ENCODE measurements around the gene UBR2. TPM values are rescaled to one million over a fixed set of nuclear protein-coding genes. Genes with fewer than 3 reads are reported as not detected.
A peak's percentile ranks its signal among the peaks of the same experiment; 100 is the strongest.
"Not testable (repeated sequence)": the region's sequence is repeated elsewhere in the genome, so short reads cannot be mapped to it uniquely, and the experiment has no call there.

UBR2 gene
- total RNA-seq, 2 donors from 2014 or later = 35.1 to 40.7 TPM

GRCh38 chr6:42562788-42563405 lies 932 bp upstream of the UBR2 start:
- H3K4me3 Mint-ChIP-seq = no peak overlapping the region
- H3K27ac Mint-ChIP-seq = peak overlapping the region; percentile 98
- no peak for ATAC-seq

GRCh38 chr6:42564506-42564825 lies 637 bp downstream of the UBR2 start:
- DNase-seq (no peak), ATAC-seq (peak; percentile 26)
- H3K9me3 ChIP-seq (ENCODE audit: control insufficient read depth, low read length, poor library complexity, severe bottlenecking) = no peaks in the 10 kb centered on the region
- peak overlapping the region; percentile 98 for H3K27ac Mint-ChIP-seq
- H3K4me3 Mint-ChIP-seq = peak overlapping the region; percentile 99
- H3K36me3 Mint-ChIP-seq (ENCODE audit: low read depth) = peaks cover 4% of the 10 kb centered on the region
- peaks cover 26% of the 10 kb centered on the region for H3K4me1 Mint-ChIP-seq
- H3K27me3 Mint-ChIP-seq = no peaks in the 10 kb centered on the region

More at GRCh38 chr6:42562788-42563405, 932 bp upstream of the UBR2 start:
- H3K9me3 ChIP-seq (ENCODE audit: control insufficient read depth, low read length, poor library complexity, severe bottlenecking) = no peaks in the 10 kb centered on the region
- no peaks in the 10 kb centered on the region for H3K27me3 Mint-ChIP-seq
- peaks cover 4% of the 10 kb centered on the region for H3K36me3 Mint-ChIP-seq (ENCODE audit: low read depth)
- H3K4me1 Mint-ChIP-seq = peaks cover 21% of the 10 kb centered on the region
- DNase-seq = no peak

DNA sequence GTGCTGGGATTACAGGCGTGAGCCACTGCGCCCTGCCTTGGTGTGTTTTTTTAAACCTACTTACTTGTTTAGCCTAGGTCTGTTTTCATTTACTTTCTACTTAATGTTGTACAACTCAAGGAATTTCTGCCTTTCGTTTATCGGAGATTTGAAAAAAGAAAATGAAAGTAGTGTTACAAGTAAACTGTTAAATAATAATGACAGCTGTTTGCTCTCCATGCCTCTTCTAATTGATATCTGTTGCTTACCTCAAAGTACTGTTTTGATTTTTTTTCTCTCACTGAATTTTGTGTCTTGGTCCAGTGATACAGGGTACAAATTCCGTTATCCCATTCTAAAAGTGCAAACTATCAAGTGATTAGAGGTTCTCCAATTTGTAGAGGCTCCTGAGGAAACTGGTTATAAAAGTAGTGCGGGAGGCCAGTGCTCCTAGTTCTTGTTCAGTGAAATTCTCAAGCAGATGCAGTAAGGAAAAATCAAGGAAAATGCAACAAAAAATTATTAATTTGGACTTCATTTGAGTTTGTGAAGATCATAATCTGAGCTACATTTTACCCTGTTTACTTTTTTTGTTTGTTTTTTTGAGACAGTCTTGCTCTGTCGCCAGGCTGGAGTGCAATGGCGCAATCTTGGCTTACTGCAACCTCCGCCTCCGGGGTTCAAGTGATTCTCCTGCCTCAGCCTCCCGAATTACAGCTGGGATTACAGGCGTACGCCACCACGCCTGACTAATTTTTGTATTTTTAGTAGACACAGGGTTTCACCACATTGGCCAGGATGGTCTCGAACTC lies 2.2 kb downstream of the UBR2 start:
- ATAC-seq (no peak), DNase-seq (no peak)
- no peaks in the 10 kb centered on the region for H3K9me3 ChIP-seq (ENCODE audit: control insufficient read depth, low read length, poor library complexity, severe bottlenecking)
- H3K27ac Mint-ChIP-seq = peak overlapping the region; percentile 98
- H3K4me3 Mint-ChIP-seq = peak overlapping the region; percentile 99
- H3K36me3 Mint-ChIP-seq (ENCODE audit: low read depth) = peaks cover 2% of the 10 kb centered on the region
- no peaks in the 10 kb centered on the region for H3K27me3 Mint-ChIP-seq
- peaks cover 24% of the 10 kb centered on the region for H3K4me1 Mint-ChIP-seq

GRCh38 chr6:42566614-42567208 lies 2.9 kb downstream of the UBR2 start:
- peaks cover 2% of the 10 kb centered on the region for H3K36me3 Mint-ChIP-seq (ENCODE audit: low read depth)
- H3K4me3 Mint-ChIP-seq = peak overlapping the region; percentile 36
- H3K27ac Mint-ChIP-seq = peak overlapping the region; percentile 98
- H3K4me1 Mint-ChIP-seq = peaks cover 27% of the 10 kb centered on the region
- no peaks in the 10 kb centered on the region for H3K27me3 Mint-ChIP-seq
- no peaks in the 10 kb centered on the region for H3K9me3 ChIP-seq (ENCODE audit: control insufficient read depth, low read length, poor library complexity, severe bottlenecking)
- DNase-seq (no peak), ATAC-seq (no peak)

DNA sequence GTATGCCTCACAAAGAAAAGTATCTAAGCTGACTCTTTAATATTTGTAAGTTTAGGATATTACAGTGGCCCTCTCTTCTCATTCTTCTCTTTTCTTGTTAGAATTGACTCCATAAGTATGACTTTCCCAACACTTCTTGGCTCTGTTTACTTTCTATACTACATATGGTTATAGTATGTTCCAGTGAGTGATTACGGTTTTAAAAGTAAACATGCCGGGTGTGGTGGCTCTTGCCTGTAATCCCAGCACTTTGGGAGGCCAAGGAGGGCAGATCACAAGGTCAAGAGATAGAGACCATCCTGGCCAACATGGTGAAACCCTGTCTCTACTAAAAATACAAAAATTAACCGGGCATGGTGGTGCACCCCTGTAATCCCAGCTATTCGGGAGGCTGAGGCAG lies 3.4 kb downstream of the UBR2 start:
- H3K4me3 Mint-ChIP-seq; DNase-seq; ATAC-seq; H3K36me3 Mint-ChIP-seq (ENCODE audit: low read depth); H3K27me3 Mint-ChIP-seq; H3K9me3 ChIP-seq (ENCODE audit: control insufficient read depth, low read length, poor library complexity, severe bottlenecking): not testable (repeated sequence)
- Mint-ChIP-seq H3K27ac (peak overlapping the region; percentile 98), H3K4me1 (peaks cover 27% of the 10 kb centered on the region)

- DNase-seq (no peak), ATAC-seq (peak; percentile 34)
- H3K4me1 Mint-ChIP-seq = peaks cover 40% of the 10 kb centered on the region
- H3K9me3 ChIP-seq (ENCODE audit: control insufficient read depth, low read length, poor library complexity, severe bottlenecking) = no peaks in the 10 kb centered on the region
- no peak overlapping the region for H3K4me3 Mint-ChIP-seq
- H3K27ac Mint-ChIP-seq = peak overlapping the region; percentile 57
- H3K36me3 Mint-ChIP-seq (ENCODE audit: low read depth) = peaks cover 2% of the 10 kb centered on the region
- no peaks in the 10 kb centered on the region for H3K27me3 Mint-ChIP-seq
Observed at GRCh38 chr6:42569102-42570028, 5.5 kb downstream of the UBR2 start.

GRCh38 chr6:42571611-42572342 lies 7.9 kb downstream of the UBR2 start:
- no peaks in the 10 kb centered on the region for H3K9me3 ChIP-seq (ENCODE audit: control insufficient read depth, low read length, poor library complexity, severe bottlenecking)
- Mint-ChIP-seq H3K27me3 (no peaks in the 10 kb centered on the region), H3K36me3 (ENCODE audit: low read depth) (peaks cover 3% of the 10 kb centered on the region), H3K27ac (peak overlapping the region; percentile 78), H3K4me1 (peaks cover 32% of the 10 kb centered on the region), H3K4me3 (peak overlapping the region; percentile 41)
- DNase-seq (no peak), ATAC-seq (no peak)

GRCh38 chr6:42572523-42572922 lies 8.7 kb downstream of the UBR2 start:
- no peaks in the 10 kb centered on the region for H3K9me3 ChIP-seq (ENCODE audit: control insufficient read depth, low read length, poor library complexity, severe bottlenecking)
- peak overlapping the region; percentile 78 for H3K27ac Mint-ChIP-seq
- DNase-seq (no peak), ATAC-seq (peak; percentile 83)
- H3K4me3 Mint-ChIP-seq = peak overlapping the region; percentile 49
- peaks cover 3% of the 10 kb centered on the region for H3K36me3 Mint-ChIP-seq (ENCODE audit: low read depth)
- no peaks in the 10 kb centered on the region for H3K27me3 Mint-ChIP-seq
- peaks cover 27% of the 10 kb centered on the region for H3K4me1 Mint-ChIP-seq

- Mint-ChIP-seq H3K4me1 (peaks cover 34% of the 10 kb centered on the region), H3K27ac (peak overlapping the region; percentile 51)
- H3K4me3 Mint-ChIP-seq; ATAC-seq; DNase-seq; H3K27me3 Mint-ChIP-seq; H3K36me3 Mint-ChIP-seq (ENCODE audit: low read depth); H3K9me3 ChIP-seq (ENCODE audit: control insufficient read depth, low read length, poor library complexity, severe bottlenecking): not testable (repeated sequence)
Observed at GRCh38 chr6:42576538-42576937, 12.7 kb downstream of the UBR2 start.

GRCh38 chr6:42598300-42598699 lies 34.5 kb downstream of the UBR2 start:
- no peaks in the 10 kb centered on the region for H3K9me3 ChIP-seq (ENCODE audit: control insufficient read depth, low read length, poor library complexity, severe bottlenecking)
- no peaks in the 10 kb centered on the region for H3K27me3 Mint-ChIP-seq
- H3K27ac Mint-ChIP-seq = no peak overlapping the region
- H3K4me3 Mint-ChIP-seq = no peak overlapping the region
- ATAC-seq (no peak), DNase-seq (no peak)
- H3K36me3 Mint-ChIP-seq (ENCODE audit: low read depth) = peaks cover 2% of the 10 kb centered on the region
- H3K4me1 Mint-ChIP-seq = peaks cover 6% of the 10 kb centered on the region

DNA sequence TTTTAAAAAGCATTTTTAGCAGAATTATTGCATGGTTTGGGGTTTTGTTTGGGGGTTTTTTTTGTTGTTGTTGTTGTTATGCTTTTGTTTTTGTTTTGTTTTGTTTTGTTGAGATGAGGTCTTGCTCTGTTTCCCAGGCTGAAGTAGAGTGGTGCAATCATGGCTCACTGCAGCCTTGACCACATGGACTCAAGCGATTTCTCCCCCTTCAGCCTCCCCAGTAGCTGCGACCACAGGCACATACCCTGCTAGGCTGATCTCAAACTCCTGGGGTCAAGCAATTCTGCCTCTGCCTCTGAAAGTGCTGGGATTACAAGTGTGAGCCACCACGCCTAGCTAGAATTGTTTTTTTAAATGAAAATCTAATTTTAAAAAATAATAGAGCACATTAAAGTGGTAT lies 35.7 kb downstream of the UBR2 start:
- ATAC-seq (no peak), DNase-seq (no peak)
- no peak overlapping the region for H3K4me3 Mint-ChIP-seq
- H3K27me3 Mint-ChIP-seq = no peaks in the 10 kb centered on the region
- H3K4me1 Mint-ChIP-seq = peaks cover 6% of the 10 kb centered on the region
- H3K27ac Mint-ChIP-seq = peak overlapping the region; percentile 2
- H3K36me3 Mint-ChIP-seq (ENCODE audit: low read depth) = peaks cover 2% of the 10 kb centered on the region
- H3K9me3 ChIP-seq (ENCODE audit: control insufficient read depth, low read length, poor library complexity, severe bottlenecking) = no peaks in the 10 kb centered on the region

DNA sequence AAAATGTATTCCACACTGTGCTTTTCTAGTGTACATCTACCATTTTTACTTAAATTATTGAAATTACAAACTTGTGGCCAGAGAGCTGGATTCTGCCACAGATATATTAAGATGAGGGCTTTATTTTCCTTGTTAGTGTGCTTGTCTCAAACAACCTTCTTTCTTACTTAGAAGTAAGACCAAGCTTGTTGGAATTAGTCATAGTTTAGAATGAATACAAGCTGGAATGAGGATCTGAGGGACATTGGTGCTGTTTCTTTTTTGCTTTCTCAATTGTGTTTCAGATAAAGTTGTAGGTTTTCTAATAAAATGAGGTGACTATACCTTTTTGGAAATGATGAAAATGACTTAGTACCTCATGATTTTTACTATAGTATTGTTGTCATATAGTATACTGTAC lies 40.3 kb downstream of the UBR2 start:
- H3K9me3 ChIP-seq (ENCODE audit: control insufficient read depth, low read length, poor library complexity, severe bottlenecking) = no peaks in the 10 kb centered on the region
- ATAC-seq (no peak), DNase-seq (no peak)
- Mint-ChIP-seq H3K4me3 (no peak overlapping the region), H3K4me1 (peaks cover 5% of the 10 kb centered on the region), H3K36me3 (ENCODE audit: low read depth) (peaks cover 2% of the 10 kb centered on the region), H3K27me3 (no peaks in the 10 kb centered on the region), H3K27ac (no peak overlapping the region)

Data from T-helper 17 cell (primary cell).